HG03045 (cell line): ENCODE results near the gene ITGA1.
"Not testable (repeated sequence)": the region's sequence is repeated elsewhere in the genome, so short reads cannot be mapped to it uniquely, and the experiment has no call there.

Experiments
- ATAC-seq: cut with Tn5 transposase; IDR thresholded peaks from one replicate; pipeline ENCODE4 v1.9.1; 2021; ENCODE audit warnings: mild to moderate bottlenecking, moderate library complexity; ENCODE audit not compliant: unreplicated experiment

Gene ITGA1

DNA sequence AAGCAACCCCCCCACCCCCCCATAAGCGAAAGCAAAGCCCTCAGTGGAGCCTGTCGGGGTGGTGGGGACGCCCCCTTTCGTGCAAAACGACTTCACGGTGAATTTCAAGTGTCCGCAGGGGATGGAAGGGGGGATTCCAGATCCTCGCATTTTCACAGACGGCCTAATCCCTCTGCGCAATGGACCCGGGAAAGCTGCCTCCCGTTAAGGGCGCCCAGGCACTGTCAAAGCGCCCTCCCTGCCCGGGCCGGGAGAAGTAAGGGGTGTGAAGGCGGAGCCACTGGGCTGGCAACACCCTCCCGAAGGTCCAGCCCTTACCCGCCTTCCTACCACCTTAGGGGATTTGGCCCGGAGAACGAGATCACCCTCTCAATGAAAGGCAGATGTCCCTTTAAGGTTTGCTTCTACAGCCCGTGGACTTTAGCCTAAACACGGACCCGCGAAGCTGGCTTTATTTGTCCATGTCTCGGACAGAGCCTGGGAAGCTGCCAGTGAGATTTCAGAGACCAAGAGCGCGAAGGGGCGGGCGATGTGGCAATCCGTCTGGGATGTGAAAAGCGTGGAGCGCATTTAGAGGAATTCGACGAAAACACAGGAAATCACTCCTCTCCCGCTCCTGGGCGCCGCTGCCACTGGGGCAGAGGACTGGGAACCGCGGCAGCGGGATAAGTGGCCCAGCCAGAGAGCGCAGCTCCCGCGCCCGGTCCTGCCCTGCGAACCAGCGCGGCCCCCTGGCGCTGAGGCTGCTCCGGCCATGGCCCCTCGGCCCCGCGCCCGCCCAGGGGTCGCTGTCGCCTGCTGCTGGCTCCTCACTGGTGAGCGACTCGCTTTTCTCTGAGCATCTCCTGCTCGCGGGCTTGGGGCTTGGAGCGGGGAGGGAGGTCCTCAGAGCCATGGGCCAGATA lies at the start of gene ITGA1, which contains the start of gene PELO:
Gene ITGA1 (plus strand): TSS at position 317 of the 905 bp plus-strand sequence. CDS start 438 bp downstream, at position 755.
Gene PELO (plus strand): TSS at position 317 of the 905 bp plus-strand sequence. CDS start 12,479 bp downstream, outside the sequence.
- peak; percentile 85 for ATAC-seq

- no peak for ATAC-seq
These were observed 49.6 kb upstream of the ITGA1 start for GRCh38 chr5:52738095-52738506.

DNA sequence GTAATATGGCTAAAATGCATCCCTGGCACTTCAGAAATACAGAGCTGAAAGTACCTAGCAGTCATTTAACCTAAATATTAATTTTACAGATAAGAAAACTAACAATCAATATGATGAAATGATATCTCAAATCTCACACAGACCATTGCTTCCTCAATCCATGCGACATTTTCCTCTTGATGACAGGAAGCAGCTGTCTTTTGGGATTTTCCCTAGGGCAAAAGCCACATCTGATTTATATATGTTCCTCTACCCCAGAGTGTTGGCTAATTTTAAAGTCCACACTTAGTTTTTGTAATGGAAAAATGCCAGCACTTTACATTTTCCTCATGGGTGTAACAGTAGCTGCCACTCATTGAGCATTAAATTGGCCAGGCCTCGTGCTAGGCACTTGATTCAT lies 47.7 kb upstream of the ITGA1 start:
- ATAC-seq = no peak

DNA sequence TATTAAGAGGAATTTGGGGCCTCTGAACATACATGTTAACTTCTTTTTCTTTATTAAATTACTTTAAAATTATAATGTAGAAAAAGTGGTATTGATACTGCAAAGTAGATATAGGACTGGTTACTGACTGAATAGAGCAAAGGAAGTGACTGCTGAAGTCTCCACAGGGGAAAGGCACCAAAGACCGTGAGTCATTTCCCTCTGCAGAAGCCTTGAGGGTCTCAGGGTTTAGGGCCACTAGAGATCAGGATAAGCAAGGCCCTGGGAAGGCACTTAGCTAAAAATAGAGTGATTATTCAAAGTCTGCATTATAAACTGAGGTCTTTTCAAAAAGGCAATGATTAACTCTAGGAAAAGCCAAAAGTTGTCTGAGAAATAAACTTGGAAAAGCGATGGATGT lies 44.7 kb upstream of the ITGA1 start:
- no peak for ATAC-seq

GRCh38 chr5:52743529-52743928 lies 44.2 kb upstream of the ITGA1 start:
- ATAC-seq = no peak

DNA sequence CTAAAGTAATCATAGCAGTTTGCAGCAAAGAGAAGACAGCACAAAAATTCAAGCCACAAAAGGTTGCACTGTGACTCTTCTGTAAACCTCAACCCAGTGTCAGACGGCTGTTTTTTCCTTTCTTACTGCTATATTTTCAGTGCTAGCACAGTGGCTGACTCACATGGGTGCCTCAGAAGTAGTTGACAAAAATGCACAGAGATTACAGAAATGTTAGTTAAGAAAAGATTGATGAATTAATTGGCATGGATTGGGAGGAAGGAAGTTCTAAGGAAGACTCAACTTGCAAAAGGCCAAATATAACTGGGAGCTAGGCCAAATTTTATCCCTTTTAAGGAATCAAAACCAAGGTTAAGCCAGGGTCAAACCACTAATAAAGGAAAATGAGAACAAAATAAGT lies 43.7 kb upstream of the ITGA1 start:
- ATAC-seq = no peak

DNA sequence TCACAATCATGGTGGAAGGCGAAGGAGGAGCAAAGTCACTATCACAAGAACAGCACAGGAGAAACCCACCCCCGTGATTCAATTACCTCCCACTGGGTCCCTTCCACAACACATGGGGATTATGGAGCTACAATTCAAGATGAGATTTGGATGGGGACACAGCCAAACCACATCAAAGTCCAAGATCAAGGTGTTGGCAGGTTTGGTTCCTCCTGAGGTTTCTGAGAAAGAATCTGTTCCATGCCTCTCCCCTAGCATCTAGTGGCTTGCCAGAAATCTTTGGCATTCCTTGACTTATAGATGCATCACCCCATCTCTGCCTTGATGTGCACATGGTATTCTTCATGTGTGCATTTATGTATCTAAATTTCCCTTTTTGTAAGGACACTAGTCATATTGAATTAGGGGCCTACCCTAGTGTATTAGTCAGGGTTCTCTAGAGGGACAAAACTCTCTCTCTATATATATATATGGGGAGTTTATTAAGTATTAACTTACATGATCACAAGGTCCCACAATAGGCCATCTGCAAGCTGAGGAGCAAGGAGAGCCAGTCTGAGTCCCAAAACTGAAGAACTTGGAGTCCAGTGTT lies 42.8 kb upstream of the ITGA1 start:
- ATAC-seq = not testable (repeated sequence)

- no peak for ATAC-seq
These were observed 41.2 kb upstream of the ITGA1 start for GRCh38 chr5:52746539-52746938.

DNA sequence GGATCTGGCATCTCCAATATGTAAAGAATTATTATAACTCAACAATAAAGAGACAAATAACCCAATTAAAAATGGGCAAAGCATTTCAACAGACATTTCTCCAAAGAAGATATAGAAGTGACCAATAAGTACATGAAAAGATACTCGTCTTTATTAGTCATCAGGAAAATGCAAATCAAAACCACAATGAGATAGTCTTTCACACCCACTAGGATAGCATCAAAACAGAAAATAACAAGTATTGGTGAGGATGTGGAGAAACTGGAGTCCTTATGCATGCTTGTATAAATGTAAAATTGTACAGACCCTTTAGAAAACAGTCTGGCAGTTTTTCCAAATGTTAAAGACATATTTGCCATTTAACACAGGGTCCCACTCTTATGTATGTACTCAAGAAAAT lies 39.1 kb upstream of the ITGA1 start:
- ATAC-seq = no peak

- no peak for ATAC-seq
These were observed 38.0 kb upstream of the ITGA1 start for GRCh38 chr5:52749666-52750065.

DNA sequence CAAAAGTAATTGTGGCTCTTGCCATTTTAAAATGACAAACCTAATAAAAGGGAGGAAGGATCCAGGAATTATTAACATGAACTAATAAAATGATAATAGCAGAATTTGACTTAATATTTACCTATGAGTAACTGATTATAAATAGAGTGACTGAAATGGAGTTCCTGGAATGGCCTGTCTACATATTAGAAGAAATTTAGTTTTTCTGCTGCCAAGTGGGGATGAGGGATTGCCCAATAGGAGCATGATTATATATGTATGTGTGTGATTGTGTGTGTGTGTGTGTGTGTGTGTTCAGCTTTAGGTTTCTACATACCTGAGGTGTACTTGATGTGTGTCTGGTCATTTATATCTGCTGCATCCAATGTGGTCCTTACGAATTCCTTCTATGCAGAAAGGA lies 36.6 kb upstream of the ITGA1 start:
- no peak for ATAC-seq

DNA sequence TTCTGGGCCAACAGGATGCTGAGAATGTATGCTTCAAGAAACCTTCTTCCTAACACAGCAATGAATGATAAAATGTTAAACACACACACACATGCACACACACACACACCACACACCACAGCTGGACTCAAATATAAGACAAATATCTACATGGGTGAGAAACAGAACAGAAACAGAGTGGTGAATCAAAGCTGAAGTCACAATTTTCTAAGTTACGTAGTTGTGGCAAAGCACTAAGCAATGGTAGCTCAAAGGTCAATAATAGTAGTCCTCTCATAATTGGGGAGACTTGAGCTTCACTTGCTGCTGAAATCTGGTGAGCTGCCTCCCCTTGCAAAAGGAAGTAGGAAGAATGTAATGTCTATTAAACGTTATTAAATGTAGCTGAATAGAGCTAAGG lies 33.7 kb upstream of the ITGA1 start:
- ATAC-seq = no peak

- ATAC-seq = no peak
These were observed 30.2 kb upstream of the ITGA1 start for GRCh38 chr5:52757527-52757926.

- no peak for ATAC-seq
These were observed 29.7 kb upstream of the ITGA1 start for GRCh38 chr5:52758014-52758413.

GRCh38 chr5:52759331-52759730 lies 28.4 kb upstream of the ITGA1 start:
- no peak for ATAC-seq

DNA sequence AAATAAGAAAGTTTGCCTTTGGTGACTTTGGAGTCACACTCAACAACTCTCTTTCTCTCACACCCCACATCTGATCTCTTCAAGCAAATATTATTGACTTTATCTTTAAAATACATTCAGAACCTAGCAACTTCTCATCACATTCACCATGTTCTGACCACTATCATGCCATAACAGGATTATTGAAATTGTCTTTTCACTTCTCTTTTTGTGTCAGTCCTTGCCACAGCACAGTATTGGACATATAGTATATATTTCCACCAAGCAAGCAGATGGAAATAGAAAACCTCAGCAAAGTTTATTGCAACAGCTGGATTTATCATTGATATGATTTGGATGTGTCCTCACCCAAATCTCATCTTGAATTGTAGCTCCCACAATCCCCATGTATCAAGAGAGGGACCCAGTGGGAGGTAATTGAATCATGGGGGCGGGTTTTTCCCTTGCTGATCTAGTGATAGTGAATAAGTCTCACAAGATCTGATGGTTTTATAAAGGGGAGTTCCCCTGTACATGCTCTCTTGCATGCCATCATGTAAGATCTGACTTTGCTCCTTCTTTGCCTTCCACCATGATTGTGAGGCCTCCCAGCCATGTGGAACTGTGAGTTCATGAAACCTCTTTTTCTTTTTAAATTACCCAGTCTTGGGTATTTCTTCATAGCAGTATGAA lies 26.9 kb upstream of the ITGA1 start:
- ATAC-seq = no peak

DNA sequence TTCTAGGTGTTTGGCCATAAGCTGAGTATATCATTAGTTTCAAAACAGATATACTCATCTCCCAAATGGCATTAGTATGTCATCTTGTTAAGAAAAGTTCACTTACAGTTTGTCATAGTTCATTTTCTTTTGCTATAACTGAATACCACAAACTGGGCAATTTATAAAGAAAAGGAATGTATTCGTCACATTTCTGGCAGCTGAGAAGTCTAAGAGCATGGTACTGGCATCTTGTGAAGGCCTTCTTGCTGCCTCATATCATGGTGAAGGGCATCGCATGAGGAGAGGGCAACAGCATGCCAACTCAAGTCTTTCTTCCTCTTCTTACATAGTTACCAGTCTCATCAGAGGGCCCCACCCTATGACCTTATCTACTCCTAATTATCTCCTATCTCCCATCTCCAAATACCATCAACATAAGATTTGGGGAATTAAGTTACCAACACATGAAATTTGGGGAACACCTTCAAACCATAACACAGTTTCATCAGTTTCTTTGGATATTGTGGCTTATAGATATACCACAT lies 20.4 kb upstream of the ITGA1 start:
- no peak for ATAC-seq

DNA sequence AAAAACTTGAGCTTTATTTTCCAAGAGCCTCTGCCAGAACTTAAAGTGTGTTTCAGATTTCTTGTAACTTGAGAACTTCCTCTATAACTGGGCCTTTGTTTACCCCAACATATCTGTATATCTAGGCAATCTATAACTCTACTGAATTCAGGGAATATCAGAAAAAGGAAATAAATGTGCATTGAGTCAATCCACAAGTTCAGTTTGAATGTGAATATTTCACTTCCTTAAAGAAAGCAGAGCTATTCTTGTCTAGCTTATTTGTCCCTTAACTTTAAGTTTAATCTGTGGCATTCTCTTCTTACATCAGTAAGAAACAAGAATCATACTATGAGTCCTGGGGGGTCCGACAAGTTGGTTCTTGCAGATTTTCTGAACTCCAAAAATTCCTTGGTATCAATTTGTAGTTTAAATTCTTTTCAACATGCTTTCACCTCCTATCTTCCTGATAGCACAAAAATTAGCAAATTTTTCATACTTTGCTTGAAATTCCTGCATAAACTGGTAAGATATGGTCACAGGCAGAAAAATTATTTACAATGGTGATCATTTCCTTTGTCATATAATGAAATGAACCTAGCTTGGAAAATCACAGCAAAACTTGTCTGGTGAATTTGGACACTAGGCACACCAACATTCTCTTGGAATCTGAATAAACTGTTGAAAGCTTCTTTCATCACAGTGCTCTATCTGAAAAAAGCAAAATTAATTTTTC lies 19.8 kb upstream of the ITGA1 start:
- ATAC-seq = no peak

DNA sequence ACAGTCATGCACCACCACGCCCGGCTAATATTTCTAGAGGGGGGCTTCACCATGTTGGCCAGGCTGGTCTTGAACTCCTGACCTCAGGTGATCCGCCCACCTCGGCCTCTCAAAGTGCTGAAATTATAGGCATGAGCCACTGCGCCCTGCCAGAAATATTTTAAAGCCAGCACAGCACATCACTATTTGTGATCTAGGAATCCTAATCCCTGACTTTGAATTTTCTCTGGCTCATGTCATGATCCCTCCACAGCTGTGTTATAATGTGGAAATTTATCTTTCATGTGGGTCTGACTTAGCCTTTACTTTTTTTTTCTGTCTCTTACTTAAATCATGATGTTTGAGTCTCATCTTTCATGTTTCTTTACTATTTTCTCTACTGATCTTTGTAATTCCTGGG lies 18.7 kb upstream of the ITGA1 start:
- no peak for ATAC-seq

- no peak for ATAC-seq
These were observed 17.3 kb upstream of the ITGA1 start for GRCh38 chr5:52770287-52770939.
